ENCODE measurements around the gene APOBEC3F. TPM values are rescaled to one million over a fixed set of nuclear protein-coding genes. Genes with fewer than 3 reads are reported as not detected.

APOBEC3F gene
- total RNA-seq, 1 experiment from 2014 or later = not detected

- Histone ChIP-seq H3K36me3 (ENCODE audit: low read depth, low read length) (no peaks in the 10 kb centered on the region), H3K27me3 (ENCODE audit: low read length) (no peaks in the 10 kb centered on the region), H3K4me2 (ENCODE audit: low read length) (no peak overlapping the region), H3K9me2 (replicated peaks; ENCODE audit: low read length) (no peaks in the 10 kb centered on the region), H3K4me1 (ENCODE audit: insufficient read depth, low read length) (no peaks in the 10 kb centered on the region), H3K9me3 (ENCODE audit: low read length) (no peaks in the 10 kb centered on the region), H2AFZ (ENCODE audit: low read length) (no peak overlapping the region), H3K9ac (ENCODE audit: low read length) (no peak overlapping the region), H3F3A (ENCODE audit: low read length, unreplicated experiment) (no peaks in the 10 kb centered on the region), H4K20me1 (ENCODE audit: low read length) (no peaks in the 10 kb centered on the region), H3K79me2 (ENCODE audit: low read length) (no peaks in the 10 kb centered on the region), H3K4me3 (ENCODE audit: low read length) (no peak overlapping the region), H3K27ac (ENCODE audit: low read length) (no peak overlapping the region)
- TF ChIP-seq EZH2 (IDR thresholded peaks at IDR 0.05; ENCODE audit: low read length, unreplicated experiment) (no peak), EZH2phosphoT487 (IDR thresholded peaks at IDR 0.05; ENCODE audit: borderline replicate concordance, low read length) (no peak)
- TF ChIP-seq, protein P1, sequence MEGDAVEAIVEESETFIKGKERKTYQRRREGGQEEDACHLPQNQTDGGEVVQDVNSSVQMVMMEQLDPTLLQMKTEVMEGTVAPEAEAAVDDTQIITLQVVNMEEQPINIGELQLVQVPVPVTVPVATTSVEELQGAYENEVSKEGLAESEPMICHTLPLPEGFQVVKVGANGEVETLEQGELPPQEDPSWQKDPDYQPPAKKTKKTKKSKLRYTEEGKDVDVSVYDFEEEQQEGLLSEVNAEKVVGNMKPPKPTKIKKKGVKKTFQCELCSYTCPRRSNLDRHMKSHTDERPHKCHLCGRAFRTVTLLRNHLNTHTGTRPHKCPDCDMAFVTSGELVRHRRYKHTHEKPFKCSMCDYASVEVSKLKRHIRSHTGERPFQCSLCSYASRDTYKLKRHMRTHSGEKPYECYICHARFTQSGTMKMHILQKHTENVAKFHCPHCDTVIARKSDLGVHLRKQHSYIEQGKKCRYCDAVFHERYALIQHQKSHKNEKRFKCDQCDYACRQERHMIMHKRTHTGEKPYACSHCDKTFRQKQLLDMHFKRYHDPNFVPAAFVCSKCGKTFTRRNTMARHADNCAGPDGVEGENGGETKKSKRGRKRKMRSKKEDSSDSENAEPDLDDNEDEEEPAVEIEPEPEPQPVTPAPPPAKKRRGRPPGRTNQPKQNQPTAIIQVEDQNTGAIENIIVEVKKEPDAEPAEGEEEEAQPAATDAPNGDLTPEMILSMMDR (conservative IDR thresholded peaks at IDR 0.05; ENCODE audit: low read depth, low read length) = no peak
- intact Hi-C loops (cut with micrococcal nuclease) = no loop called here
- ATAC-seq (no peak), DNase-seq (no peak)
- BruUV-seq (replicated peaks) = no TSS peak
- ChIA-PET POLR2A (ENCODE audit: unreplicated experiment) (no interaction called here), CTCF (no interaction called here)
These were observed 42.8 kb downstream of the APOBEC3F start for GRCh38 chr22:39083212-39084165.

- Histone ChIP-seq H3K9me2 (replicated peaks; ENCODE audit: low read length) (no peaks in the 10 kb centered on the region), H4K20me1 (ENCODE audit: low read length) (no peaks in the 10 kb centered on the region), H3K27me3 (ENCODE audit: low read length) (no peaks in the 10 kb centered on the region), H3K27ac (ENCODE audit: low read length) (no peak overlapping the region), H3K79me2 (ENCODE audit: low read length) (no peaks in the 10 kb centered on the region), H3K36me3 (ENCODE audit: low read depth, low read length) (no peaks in the 10 kb centered on the region), H3K4me2 (ENCODE audit: low read length) (no peak overlapping the region), H3K9me3 (ENCODE audit: low read length) (no peaks in the 10 kb centered on the region), H2AFZ (ENCODE audit: low read length) (no peak overlapping the region), H3K4me1 (ENCODE audit: insufficient read depth, low read length) (peaks cover 4% of the 10 kb centered on the region), H3K4me3 (ENCODE audit: low read length) (no peak overlapping the region), H3F3A (ENCODE audit: low read length, unreplicated experiment) (no peaks in the 10 kb centered on the region), H3K9ac (ENCODE audit: low read length) (no peak overlapping the region)
- ChIA-PET POLR2A (ENCODE audit: unreplicated experiment) (no interaction called here), CTCF (no interaction called here)
- TF ChIP-seq EZH2 (IDR thresholded peaks at IDR 0.05; ENCODE audit: low read length, unreplicated experiment) = no peak
- TF ChIP-seq EZH2phosphoT487 (IDR thresholded peaks at IDR 0.05; ENCODE audit: borderline replicate concordance, low read length) = no peak
- TF ChIP-seq, protein P1 (conservative IDR thresholded peaks at IDR 0.05; ENCODE audit: low read depth, low read length) = no peak
- intact Hi-C loops (cut with micrococcal nuclease) = no loop called here
- ATAC-seq = no peak
- no TSS peak for BruUV-seq (replicated peaks)
- DNase-seq = no peak
These were observed 44.0 kb downstream of the APOBEC3F start for GRCh38 chr22:39084666-39085065.

DNA sequence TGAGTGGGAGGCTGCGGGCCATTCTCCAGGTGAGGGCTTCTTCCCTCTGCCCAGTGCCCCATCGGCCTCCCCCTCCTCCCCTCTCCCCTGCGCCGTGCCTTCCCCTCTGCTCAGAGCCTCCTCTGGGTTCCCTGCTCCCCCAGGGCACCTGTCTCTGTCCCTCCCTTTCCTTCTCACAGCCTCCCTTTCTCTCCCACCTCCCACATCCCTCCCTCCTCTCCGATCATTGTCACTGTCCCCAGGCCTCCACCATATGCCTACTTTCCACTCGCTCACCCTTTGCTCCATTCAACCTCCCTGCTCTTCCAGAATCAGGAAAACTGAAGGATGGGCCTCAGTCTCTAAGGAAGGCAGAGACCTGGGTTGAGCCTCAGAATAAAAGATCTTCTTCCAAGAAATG lies 46.4 kb downstream of the APOBEC3F start:
- Histone ChIP-seq H4K20me1 (ENCODE audit: low read length) (no peaks in the 10 kb centered on the region), H3K4me1 (ENCODE audit: insufficient read depth, low read length) (peaks cover 27% of the 10 kb centered on the region), H2AFZ (ENCODE audit: low read length) (no peak overlapping the region), H3K4me2 (ENCODE audit: low read length) (no peak overlapping the region), H3K36me3 (ENCODE audit: low read depth, low read length) (no peaks in the 10 kb centered on the region), H3K9ac (ENCODE audit: low read length) (no peak overlapping the region), H3K27ac (ENCODE audit: low read length) (no peak overlapping the region), H3K79me2 (ENCODE audit: low read length) (peaks cover 7% of the 10 kb centered on the region; the same call in 1 of the 2 replicates), H3K4me3 (ENCODE audit: low read length) (no peak overlapping the region), H3K9me2 (replicated peaks; ENCODE audit: low read length) (no peaks in the 10 kb centered on the region), H3K9me3 (ENCODE audit: low read length) (no peaks in the 10 kb centered on the region), H3K27me3 (ENCODE audit: low read length) (no peaks in the 10 kb centered on the region), H3F3A (ENCODE audit: low read length, unreplicated experiment) (no peaks in the 10 kb centered on the region)
- BruUV-seq (replicated peaks) = no TSS peak
- intact Hi-C loops (cut with micrococcal nuclease) = no loop called here
- DNase-seq (no peak), ATAC-seq (no peak)
- POLR2A ChIA-PET (ENCODE audit: unreplicated experiment) = interaction anchor here (0.7 kb wide), 1 partner anchor 64 kb away, joined by 4 read pairs; no protein-coding TSS in a partner anchor
- TF ChIP-seq EZH2phosphoT487 (IDR thresholded peaks at IDR 0.05; ENCODE audit: borderline replicate concordance, low read length) (no peak), EZH2 (IDR thresholded peaks at IDR 0.05; ENCODE audit: low read length, unreplicated experiment) (no peak)
- TF ChIP-seq, protein P1 (conservative IDR thresholded peaks at IDR 0.05; ENCODE audit: low read depth, low read length) = no peak
- CTCF ChIA-PET = no interaction called here

Measured in PC-3 (cell line).